GM12878 (cell line): ENCODE measurements around the gene RETN. TPM values are rescaled to one million over a fixed set of nuclear protein-coding genes. Genes with fewer than 3 reads are reported as not detected.

Experiments used
- ATAC-seq: fragments of 200-7000 bp; cut with Tn5 transposase; 3 replicates; pipeline ENCODE4 v1.9.1; 2020; ENCODE audit warnings: mild to moderate bottlenecking, moderate library complexity
- BruUV-seq: library from RNA; stranded (reverse); fragments of 400-500 nt; replicated peaks from 2 replicates; lab custom pipeline; 2021; lab: Mats Ljungman, UMichigan
- CTCF ChIA-PET: fragments of 300-600 bp; sonication (Branson Sonifier 250); formaldehyde crosslinking; extraction: SDS; loops from one replicate; lab custom pipeline; 2021; ENCODE audit warnings: inconsistent platforms; lab: Yijun Ruan, JAX
- POLR2A ChIA-PET: fragments of 350-600 bp; formaldehyde crosslinking; extraction: SDS; loops from one replicate; lab custom pipeline; 2021; ENCODE audit warnings: inconsistent platforms; lab: Charles Lee
- RAD21 ChIA-PET: fragments of 300-600 bp; sonication (Branson Sonifier 250); formaldehyde crosslinking; loops from one replicate; lab custom pipeline; 2023; ENCODE audit warnings: antibody characterized with exemption; ENCODE audit not compliant: unreplicated experiment; lab: Charles Lee
- SMC1A ChIA-PET: fragments of 300-600 bp; sonication (Branson Sonifier 250); formaldehyde crosslinking; loops from one replicate; lab custom pipeline; 2023; ENCODE audit not compliant: unreplicated experiment, uncharacterized antibody; lab: Charles Lee
- DNase-seq: peaks from one replicate; pipeline ENCODE4 v3.0.0-alpha.2; 2011; ENCODE audit warnings: low read depth, low spot score
- FAIRE-seq: peaks from 3 replicates; lab custom pipeline; 2011; peaks lifted over from hg19 to GRCh38; lab: Jason Lieb, UNC
- H2AFZ ChIP-seq: 2 replicates; pipeline ENCODE4 v1.6.0; 2011; ENCODE audit warnings: low read depth, low read length, control low read depth; ENCODE audit not compliant: control insufficient read depth
- H3K27ac ChIP-seq: 2 replicates; pipeline ENCODE4 v1.5.1; 2011; ENCODE audit warnings: control low read depth; ENCODE audit not compliant: control insufficient read depth, insufficient read depth
- H3K27me3 ChIP-seq, 2 experiments: replicated peaks in 1 of 2; 2 replicates each; pipeline versions ENCODE4 v1.6.0 to v1.6.1; 2011; ENCODE audit warnings: low read length in 1 of 2; ENCODE audit not compliant: control insufficient read depth in 2 of 2, insufficient read depth in 2 of 2
- H3K36me3 ChIP-seq, 2 experiments: 2 replicates each; pipeline ENCODE4 v1.5.1; 2011; ENCODE audit warnings: low read length in 1 of 2; ENCODE audit not compliant: control insufficient read depth in 2 of 2, insufficient read depth in 2 of 2
- H3K4me1 ChIP-seq: 2 replicates; pipeline ENCODE4 v1.6.1; 2011; ENCODE audit warnings: mild to moderate bottlenecking, low read length, moderate library complexity, mixed read lengths; ENCODE audit not compliant: control insufficient read depth, insufficient read depth
- H3K4me2 ChIP-seq: 2 replicates; pipeline ENCODE4 v1.6.0; 2011; ENCODE audit warnings: control low read depth; ENCODE audit not compliant: control insufficient read depth, insufficient read depth
- H3K4me3 ChIP-seq: fragments of 200-600 bp; sonication (generic); 2 replicates; pipeline ENCODE4 v1.5.1; 2016
- H3K79me2 ChIP-seq: 2 replicates; pipeline ENCODE4 v1.6.0; 2011; ENCODE audit warnings: low read length; ENCODE audit not compliant: control insufficient read depth, insufficient read depth
- H3K9ac ChIP-seq: 2 replicates; pipeline ENCODE4 v1.8.0; 2011; ENCODE audit warnings: low read length, control low read depth, mixed read lengths; ENCODE audit not compliant: control insufficient read depth, insufficient read depth
- H3K9me3 ChIP-seq: replicated peaks from 3 replicates; pipeline ENCODE4 v1.5.1; 2011; ENCODE audit warnings: mild to moderate bottlenecking, low read length; ENCODE audit not compliant: control insufficient read depth, insufficient read depth
- H4K20me1 ChIP-seq: 2 replicates; pipeline ENCODE4 v1.6.0; 2011; ENCODE audit not compliant: control insufficient read depth, insufficient read depth
- ATF2 ChIP-seq: IDR thresholded peaks from 2 replicates; pipeline ENCODE4 v1.6.1; 2012; ENCODE audit warnings: low read length, inconsistent platforms
- BHLHE40 ChIP-seq, 2 experiments: fragments of 450-650 bp in 1 of 2; IDR thresholded peaks; 2 replicates each; pipeline ENCODE4 v1.6.1; 2011 to 2017; ENCODE audit warnings: low read depth in 2 of 2, borderline replicate concordance in 1 of 2, improper control_type of control experiment in 1 of 2, low read length in 1 of 2, mild to moderate bottlenecking in 1 of 2
- BRCA1 ChIP-seq: IDR thresholded peaks from 2 replicates; pipeline ENCODE4 v1.6.1; 2011; ENCODE audit warnings: low read depth, low read length, improper control_type of control experiment
- CBX5 ChIP-seq: sonication (generic); IDR thresholded peaks from 2 replicates; pipeline ENCODE4 v1.6.1; 2016; ENCODE audit warnings: low read depth, moderate library complexity, mild to moderate bottlenecking, inconsistent platforms
- CHD2 ChIP-seq: IDR thresholded peaks from 2 replicates; pipeline ENCODE4 v1.6.1; 2011; ENCODE audit warnings: low read depth, low read length, improper control_type of control experiment, borderline replicate concordance
- MLLT1 ChIP-seq: fragments of 450-650 bp; IDR thresholded peaks from 2 replicates; pipeline ENCODE4 v1.6.1; 2016; ENCODE audit warnings: mild to moderate bottlenecking
- NRF1 ChIP-seq: conservative IDR thresholded peaks from 2 replicates; pipeline ENCODE4 v1.6.1; 2011; ENCODE audit warnings: mild to moderate bottlenecking, low read depth, low read length, improper control_type of control experiment
- PKNOX1 ChIP-seq: fragments of 450-650 bp; IDR thresholded peaks from 2 replicates; pipeline ENCODE4 v1.6.1; 2016; ENCODE audit warnings: mild to moderate bottlenecking
- RAD21 ChIP-seq: IDR thresholded peaks from 2 replicates; pipeline ENCODE4 v1.6.1; 2011; ENCODE audit warnings: mild to moderate bottlenecking, low read depth, low read length, moderate library complexity; ENCODE audit not compliant: insufficient read depth
- RFX5 ChIP-seq: IDR thresholded peaks from 2 replicates; pipeline ENCODE4 v1.6.1; 2011; ENCODE audit warnings: low read depth, low read length, improper control_type of control experiment
- SIN3A ChIP-seq: IDR thresholded peaks from 2 replicates; pipeline ENCODE4 v1.6.1; 2012; ENCODE audit warnings: low read depth, low read length, improper control_type of control experiment
- TCF3 ChIP-seq: IDR thresholded peaks from 2 replicates; pipeline ENCODE4 v1.6.1; 2012; ENCODE audit warnings: low read depth, mild to moderate bottlenecking, low read length, borderline replicate concordance; ENCODE audit not compliant: insufficient read depth
- WGBS: methylation state at CpG from one replicate; pipeline ENCODE4 v1.1.6; 2016; ENCODE audit warnings: low lambda C conversion rate; ENCODE audit not compliant: insufficient replicate concordance, insufficient coverage; ENCODE audit errors: missing lambda C conversion rate; 5-methylcytosine and 5-hydroxymethylcytosine counted together
- in situ Hi-C: fragments of 300-500 bp; cut with MboI; formaldehyde crosslinking; loops from 9 replicates; pipeline ENCODE4 v1.14.3; 2018; ENCODE audit warnings: mixed read lengths
- intact Hi-C: fragments of 100-400 bp; cut with micrococcal nuclease; formaldehyde crosslinking; loops from one replicate; pipeline ENCODE4 v1.14.2; 2022; ENCODE audit not compliant: unreplicated experiment
- polyA plus RNA-seq, 11 experiments: library from polyadenylated mRNA; depleted of rRNA in 4 of 11; unstranded in 6 of 11; stranded (reverse) in 5 of 11; fragments of >200 nt; fragmentation: Nextera tagmentation in 4 of 11; fragmentation: Illumina TruSeq in 1 of 11; extraction: Ambion mirVana in 4 of 11; extraction: Trizol in 1 of 11; gene quantifications; 1 replicate in 1 of 11; 2 replicates in 10 of 11; pipeline versions ENCODE4 v1.2.1 to v1.2.3, GENCODE V29; 2011 to 2016; ENCODE audit warnings: inconsistent platforms in 2 of 11, missing spikeins in 2 of 11, low read depth in 1 of 11
- total RNA-seq, 4 experiments: library from RNA; depleted of rRNA in 3 of 4; stranded (reverse); fragments of >200 nt in 3 of 4; fragmentation: Illumina TruSeq in 1 of 4; extraction: Trizol in 1 of 4; gene quantifications; 2 replicates each; pipeline versions ENCODE4 v1.2.1 to v1.2.3, GENCODE V29; 2013 to 2021

Gene RETN
- total and polyA plus RNA-seq, 10 of the 15 experiments (the other 5 are each of a cell fraction or from before 2014, with no cell fraction given) = 0.26 TPM; not detected in 9

GRCh38 chr19:7644550-7644877, 24.3 kb upstream of the RETN start:
- Histone ChIP-seq H3K27ac (no peak overlapping the region), H3K9me3 (no peaks in the 10 kb centered on the region; the same call in 2 of the 3 replicates), H3K4me3 (no peak overlapping the region), H3K36me3 (peaks cover 0 to 7% of the 10 kb centered on the region in 2 experiments; a peak in 3 of 4 replicates), H3K27me3 (no peaks in the 10 kb centered on the region), H2AFZ (no peak overlapping the region), H3K4me1 (peaks cover 3% of the 10 kb centered on the region), H3K4me2 (no peak overlapping the region), H3K79me2 (no peaks in the 10 kb centered on the region), H4K20me1 (no peaks in the 10 kb centered on the region), H3K9ac (no peak overlapping the region)
- BruUV-seq = no TSS peak
- SMC1A ChIA-PET = no interaction called here
- intact Hi-C loops (no loop called here), in situ Hi-C loops (no loop called here)
- POLR2A ChIA-PET = interaction anchor here (0.6 kb wide), 1 partner anchor 19 kb away, joined by 5 read pairs; no protein-coding TSS in a partner anchor
- CTCF ChIA-PET = no interaction called here
- ATAC-seq (no peak), FAIRE-seq (no peak), DNase-seq (no peak)
- RAD21 ChIA-PET = no interaction called here
- WGBS = 96% methylated on average over 20 of the region's 20 CpGs
- TF ChIP-seq BHLHE40 (IDR thresholded peaks at IDR 0.05; ENCODE audit: borderline replicate concordance in 1 of 2, low read depth in 2 of 2, low read length in 1 of 2) (no peak), CHD2 (no peak), ATF2 (no peak), BRCA1 (no peak), SIN3A (no peak), PKNOX1 (no peak), RFX5 (no peak), NRF1 (no peak), TCF3 (no peak), CBX5 (no peak), MLLT1 (no peak), RAD21 (no peak)
